Sciatic nerve (tissue), 2 donors: ENCODE measurements around the gene CEP104. TPM values are rescaled to one million over a fixed set of nuclear protein-coding genes. Genes with fewer than 3 reads are reported as not detected.

ENCODE experiments used
- ATAC-seq: fragments of 200-7000 bp; cut with Tn5 transposase; one replicate; pipeline ENCODE4 v1.9.1; 2020; ENCODE audit warnings: mild to moderate bottlenecking, moderate library complexity
- DNase-seq: peaks from one replicate; pipeline ENCODE4 v3.0.0-alpha.2; 2020; ENCODE audit warnings: low spot score
- intact Hi-C: fragments of 100-400 bp; cut with DNase I; formaldehyde crosslinking; loops from one replicate; pipeline ENCODE4 v1.14.2; 2022
- total RNA-seq: library from RNA; stranded (reverse); fragmentation: NEBNext Ultra II Directional; extraction: Animal tissue kit (Norgen Biotek cat#: 25700); gene quantifications from one replicate; pipeline ENCODE4 v1.2.1, GENCODE V29; 2021
- donor health status: DM: no; HTN: no; CAD: no.
- donor health status: DM: no; HTN: no; CAD: no.

Gene CEP104
- total RNA-seq: 53.9 TPM

DNA sequence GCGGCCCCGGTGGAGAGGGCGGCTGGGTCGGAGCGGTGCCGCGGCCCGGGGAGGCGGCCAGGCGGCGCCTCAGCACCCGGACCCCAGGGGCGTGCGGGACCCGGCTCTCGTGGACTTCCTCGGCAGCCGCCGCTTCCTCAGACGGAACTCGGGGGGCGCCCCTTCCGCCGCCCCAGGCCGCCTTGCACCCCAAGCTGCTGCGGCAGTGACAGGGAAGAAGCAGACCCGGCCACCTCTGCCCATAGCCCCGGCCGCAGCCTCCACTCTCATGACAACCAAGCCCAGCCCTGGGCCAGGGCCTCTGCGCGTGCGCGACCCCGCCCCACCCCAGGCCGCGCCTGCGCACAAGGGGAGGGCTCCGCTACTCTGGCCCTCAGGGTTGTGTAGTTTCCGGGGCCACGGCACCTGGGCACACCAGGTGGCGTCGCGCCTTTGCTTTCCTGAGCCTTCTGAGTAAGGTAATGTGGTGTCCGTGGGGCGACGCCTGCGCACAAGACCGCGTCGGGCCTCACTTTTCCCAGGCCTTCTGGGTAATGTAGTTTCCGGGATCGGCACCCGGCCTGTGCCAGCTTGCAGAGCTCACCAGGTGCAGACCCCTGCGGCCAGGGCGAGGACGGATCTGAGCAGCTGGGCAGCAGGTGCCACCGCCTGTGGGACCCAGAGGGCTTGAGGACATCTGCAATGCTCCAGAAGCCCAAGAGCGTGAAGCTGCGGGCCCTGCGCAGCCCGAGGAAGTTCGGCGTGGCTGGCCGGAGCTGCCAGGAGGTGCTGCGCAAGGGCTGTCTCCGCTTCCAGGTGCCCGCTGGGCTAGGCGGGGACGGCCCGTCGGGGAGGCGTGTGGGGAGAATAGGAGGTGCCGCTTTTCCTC, at the start of gene CEP104, which contains the start of gene DFFB:
Gene CEP104 (minus strand): TSS at position 289 of the 868 bp plus-strand sequence. CDS start 4,804 bp downstream, outside the sequence.
Gene DFFB (plus strand): TSS at position 554 of the 868 bp plus-strand sequence. CDS start 128 bp downstream, at position 682.
- DNase-seq (peak; percentile 87), ATAC-seq (peak; percentile 98)
- intact Hi-C loops: no loop called here

DNA sequence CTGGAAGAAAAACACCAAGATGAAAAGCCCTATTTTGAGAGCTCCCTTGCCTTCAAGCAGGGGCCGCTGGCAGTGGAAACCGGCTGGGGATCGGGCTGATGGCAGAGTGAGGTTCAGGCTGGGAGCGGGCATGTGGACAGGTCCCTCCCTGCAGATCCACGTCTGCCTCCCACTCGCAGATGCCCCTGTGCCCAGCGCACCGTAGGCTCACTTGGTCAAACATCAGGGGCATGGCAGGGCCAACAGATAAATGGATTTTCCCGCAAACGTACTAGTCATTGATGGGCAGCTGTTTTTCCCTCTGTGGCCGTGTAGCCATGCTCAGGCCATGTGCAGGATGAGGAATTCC, 49.6 kb upstream of the CEP104 start:
- DNase-seq: no peak
- ATAC-seq: no peak
- intact Hi-C loops: no loop called here

DNA sequence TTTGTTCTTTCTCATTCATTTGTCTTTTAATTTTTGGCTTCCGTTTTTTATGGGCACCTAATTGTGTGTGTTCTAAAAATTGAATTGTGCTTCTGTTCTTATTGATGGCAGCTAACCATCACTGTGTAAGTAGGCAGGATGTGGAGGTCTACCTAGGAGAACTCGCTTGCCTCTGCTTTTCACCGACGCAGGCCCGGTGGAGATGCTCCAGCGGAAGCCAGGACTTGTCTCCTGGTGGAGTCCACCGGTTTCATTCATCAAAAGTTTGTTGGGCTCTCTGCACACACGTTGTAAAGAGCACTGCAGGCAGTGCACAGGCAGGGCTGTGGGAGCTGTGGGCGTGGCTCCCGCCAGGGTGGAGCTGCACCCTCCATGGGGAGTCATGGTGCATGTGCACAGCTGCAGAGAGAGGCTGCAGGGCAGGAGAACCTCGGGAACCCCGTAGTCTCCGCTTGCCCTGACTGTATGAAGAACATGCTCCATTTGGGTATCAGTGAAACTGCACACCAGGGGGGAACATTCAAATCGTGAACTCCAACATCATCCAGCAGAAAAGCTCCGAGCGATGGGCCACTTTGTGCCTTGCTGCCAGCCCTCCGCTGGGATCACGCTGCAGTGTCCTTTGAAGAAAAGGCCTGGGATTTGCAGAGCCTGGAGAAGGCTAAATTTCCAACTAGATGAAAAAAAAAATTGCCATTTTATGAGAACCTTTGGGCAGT, 49.1 kb upstream of the CEP104 start:
- ATAC-seq: no peak
- intact Hi-C loops: no loop called here
- DNase-seq: no peak

DNA sequence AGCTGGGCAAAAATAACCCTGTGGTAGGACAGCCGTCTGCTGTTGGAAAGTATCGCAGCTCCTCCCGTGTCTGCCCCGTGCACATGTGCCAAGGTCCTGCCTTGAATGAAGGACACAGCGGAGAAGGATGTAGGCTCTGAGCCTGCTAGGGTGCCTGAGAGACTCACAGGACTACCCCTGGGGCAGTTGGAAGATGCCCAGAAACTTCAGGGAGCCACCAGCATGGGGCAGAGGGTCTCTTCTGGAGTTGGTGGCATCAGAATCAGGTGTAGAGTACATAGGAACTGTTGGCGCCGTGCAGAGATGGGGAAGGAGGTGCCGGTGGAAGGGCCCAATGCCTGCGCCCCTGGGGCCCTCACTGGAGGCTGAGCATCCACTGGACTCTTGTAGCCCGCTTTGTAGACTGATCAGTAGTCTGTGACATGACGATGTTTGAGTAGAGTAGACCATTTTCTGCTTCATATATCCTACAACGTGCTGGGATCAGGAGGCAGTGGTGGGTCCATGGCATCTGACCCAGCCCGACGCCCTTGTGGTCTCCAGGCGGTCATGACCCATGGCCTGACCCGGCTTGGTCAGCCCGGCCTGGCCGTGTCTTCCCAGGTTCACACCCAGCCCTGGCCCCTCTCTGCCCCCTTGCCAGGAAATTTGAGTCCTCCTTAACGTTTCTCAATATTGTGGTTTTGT, 48.4 kb upstream of the CEP104 start:
- no peak for ATAC-seq
- intact Hi-C loops: no loop called here
- DNase-seq: no peak

DNA sequence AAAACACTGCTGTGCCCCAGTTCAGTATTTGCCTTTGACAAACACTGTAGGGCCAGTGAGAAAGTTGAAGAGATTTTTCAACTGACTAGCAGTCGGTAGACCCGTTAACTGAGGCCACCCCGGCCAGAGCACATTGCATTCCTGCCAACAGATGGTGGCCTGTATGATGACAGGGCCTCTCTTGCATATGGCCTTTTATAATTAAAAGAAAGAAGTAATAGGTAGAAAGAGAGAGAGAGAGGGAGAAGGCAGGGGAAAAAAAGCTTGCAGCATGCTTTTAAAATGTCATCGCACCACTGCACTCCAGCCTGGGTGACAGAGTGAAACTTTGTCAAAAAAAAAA, 47.8 kb upstream of the CEP104 start:
- ATAC-seq (no peak), DNase-seq (no peak)
- intact Hi-C loops: no loop called here

- DNase-seq (no peak), ATAC-seq (no peak)
- intact Hi-C loops: no loop called here
Measured at GRCh38 chr1:3904006-3904842, 47.2 kb upstream of the CEP104 start.

DNA sequence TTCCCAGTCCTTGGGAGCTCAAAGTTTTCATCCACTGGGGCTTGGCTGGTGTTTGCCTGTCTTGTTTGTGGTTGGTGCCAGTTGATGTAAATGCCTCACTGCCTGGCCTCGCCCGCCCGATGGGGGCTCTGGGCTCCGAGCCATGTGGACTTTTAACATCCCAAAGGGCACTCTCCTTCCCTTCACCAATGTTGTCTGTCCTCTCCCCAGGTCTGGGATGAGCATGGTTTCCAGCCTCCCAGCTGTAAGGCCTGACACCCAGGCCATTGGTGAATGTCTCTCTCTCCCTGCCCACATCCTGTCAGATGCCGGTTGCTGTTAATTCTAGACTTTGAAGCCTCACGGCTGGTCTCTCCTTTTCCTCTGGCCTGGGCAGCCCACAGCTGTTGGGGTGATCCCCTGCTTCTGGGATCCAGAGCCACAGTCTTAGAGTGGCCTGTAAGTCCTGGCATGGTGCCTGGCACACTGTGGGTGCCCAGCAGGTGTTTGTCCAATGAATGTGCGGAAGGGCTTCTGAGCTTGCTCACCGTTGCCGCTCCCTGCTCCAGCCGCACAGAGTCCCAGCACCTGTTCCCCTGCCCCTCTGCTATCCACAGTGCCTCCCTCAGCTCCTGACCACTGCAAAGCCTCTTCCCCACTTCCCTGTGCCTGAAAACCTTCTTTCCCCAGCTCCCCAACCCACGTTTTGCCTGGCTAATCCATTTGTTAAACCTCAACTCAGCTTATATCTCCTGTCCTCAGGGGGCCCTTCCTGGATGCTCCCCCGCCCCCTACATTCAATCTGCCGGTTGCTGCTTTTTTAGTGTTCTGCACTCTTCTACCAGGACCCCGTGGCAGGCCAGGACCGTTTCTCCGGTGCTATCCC, 46.4 kb upstream of the CEP104 start:
- intact Hi-C loops: no loop called here
- no peak for ATAC-seq
- no peak for DNase-seq

- no peak for ATAC-seq
Measured at GRCh38 chr1:3902571-3903091, 45.6 kb upstream of the CEP104 start.

GRCh38 chr1:3902111-3902511, 45.1 kb upstream of the CEP104 start:
- intact Hi-C loops: no loop called here
- DNase-seq (no peak), ATAC-seq (no peak)

More at GRCh38 chr1:3902571-3903091, 45.6 kb upstream of the CEP104 start:
- DNase-seq: no peak
- intact Hi-C loops: no loop called here

DNA sequence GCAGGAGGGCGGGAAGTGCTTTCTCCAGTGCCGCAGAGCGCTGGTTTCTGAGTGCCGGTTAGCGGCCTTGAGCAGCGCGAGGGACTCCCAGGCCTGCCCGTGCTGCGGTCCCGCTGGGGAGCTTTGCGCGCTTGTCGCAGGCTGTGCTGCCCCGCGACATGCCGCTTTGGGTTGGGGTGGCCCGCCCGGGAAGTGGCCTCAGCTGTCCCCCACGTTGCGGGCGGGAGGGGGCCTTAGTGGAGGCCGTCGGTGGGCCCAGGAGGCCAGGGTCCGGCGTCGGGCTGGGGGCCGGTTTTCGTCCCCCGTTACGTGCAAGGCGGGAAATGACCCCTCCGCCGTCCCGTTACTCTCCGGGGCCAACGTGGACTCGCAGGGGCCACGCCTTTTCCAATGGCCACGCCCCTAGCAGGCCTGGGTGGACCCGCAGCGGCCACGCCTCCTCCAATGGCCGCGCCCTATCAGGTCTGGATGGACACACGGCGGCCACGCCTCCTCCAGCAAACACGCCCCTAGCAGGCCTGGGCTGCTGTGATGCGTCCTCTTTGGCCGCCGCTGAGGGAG, 44.0 kb upstream of the CEP104 start:
- intact Hi-C loops: no loop called here
- ATAC-seq: peak; percentile 92
- peak; percentile 99 for DNase-seq

DNA sequence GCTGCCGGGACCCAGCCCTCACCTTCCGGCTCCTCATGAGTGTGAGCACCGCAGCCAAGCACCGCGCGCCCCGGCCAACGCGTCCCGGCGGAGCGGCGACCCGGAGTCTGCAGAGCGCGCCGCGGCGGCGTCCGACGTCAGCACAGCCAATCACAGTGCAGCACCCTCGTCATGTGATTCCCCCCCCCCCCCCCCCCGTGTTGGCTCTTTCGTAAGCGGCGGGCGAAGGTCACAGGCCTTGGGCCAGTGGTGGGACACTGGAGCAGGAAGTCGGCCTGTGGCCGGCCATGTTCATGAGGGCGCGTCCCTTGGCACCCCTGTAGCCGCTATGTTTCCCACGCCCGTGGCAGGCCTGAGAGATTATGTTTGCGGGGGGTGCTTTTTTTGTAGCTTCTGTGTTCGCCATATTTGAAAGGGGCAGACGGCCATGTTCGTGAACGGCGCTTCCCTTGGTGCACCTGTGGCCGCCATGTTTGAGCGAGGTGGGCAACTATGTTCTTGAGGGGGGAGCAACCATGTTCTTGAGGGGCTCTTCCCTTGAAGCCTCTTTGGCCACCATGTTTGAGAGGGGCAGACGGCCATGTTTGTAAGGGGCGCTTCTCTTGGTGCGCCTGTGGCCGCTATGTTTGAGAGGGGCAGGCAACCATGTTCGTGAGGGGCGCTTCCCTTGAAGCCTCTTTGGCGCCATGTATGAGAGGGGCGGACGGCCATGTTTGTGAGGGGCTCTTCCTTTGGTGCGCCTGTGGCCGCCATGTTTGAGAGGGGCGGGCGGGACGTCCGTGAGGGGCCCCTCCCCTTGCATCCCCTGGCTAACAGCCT, 43.3 kb upstream of the CEP104 start, which contains the start of gene C1orf174:
Gene C1orf174 (minus strand): TSS at position 123 of the 819 bp plus-strand sequence. CDS start 86 bp downstream, at position 37.
- intact Hi-C loops: no loop called here
- peak; percentile 94 for ATAC-seq
- DNase-seq: peak; percentile 97

DNA sequence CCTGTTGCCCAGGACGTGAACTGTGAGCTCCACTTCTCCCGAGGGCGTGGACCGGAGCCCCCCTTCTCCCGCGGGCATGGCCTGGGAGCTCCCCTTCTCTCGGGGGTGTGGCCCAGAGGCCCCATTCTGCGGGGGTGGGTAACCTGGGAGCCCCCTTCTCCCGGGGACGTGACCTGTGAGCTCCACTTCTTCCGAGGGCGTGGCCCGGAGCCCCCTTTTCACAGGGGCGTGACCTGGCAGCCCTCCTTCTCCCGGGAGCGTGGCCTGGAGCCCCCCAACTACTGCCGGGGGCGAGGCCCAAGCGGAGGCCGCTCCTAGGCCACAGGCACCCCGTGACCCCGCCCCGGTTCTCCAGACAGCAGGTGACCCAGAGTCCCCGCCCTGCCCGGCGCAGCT, 42.7 kb upstream of the CEP104 start:
- DNase-seq (no peak), ATAC-seq (no peak)
- intact Hi-C loops: no loop called here

DNA sequence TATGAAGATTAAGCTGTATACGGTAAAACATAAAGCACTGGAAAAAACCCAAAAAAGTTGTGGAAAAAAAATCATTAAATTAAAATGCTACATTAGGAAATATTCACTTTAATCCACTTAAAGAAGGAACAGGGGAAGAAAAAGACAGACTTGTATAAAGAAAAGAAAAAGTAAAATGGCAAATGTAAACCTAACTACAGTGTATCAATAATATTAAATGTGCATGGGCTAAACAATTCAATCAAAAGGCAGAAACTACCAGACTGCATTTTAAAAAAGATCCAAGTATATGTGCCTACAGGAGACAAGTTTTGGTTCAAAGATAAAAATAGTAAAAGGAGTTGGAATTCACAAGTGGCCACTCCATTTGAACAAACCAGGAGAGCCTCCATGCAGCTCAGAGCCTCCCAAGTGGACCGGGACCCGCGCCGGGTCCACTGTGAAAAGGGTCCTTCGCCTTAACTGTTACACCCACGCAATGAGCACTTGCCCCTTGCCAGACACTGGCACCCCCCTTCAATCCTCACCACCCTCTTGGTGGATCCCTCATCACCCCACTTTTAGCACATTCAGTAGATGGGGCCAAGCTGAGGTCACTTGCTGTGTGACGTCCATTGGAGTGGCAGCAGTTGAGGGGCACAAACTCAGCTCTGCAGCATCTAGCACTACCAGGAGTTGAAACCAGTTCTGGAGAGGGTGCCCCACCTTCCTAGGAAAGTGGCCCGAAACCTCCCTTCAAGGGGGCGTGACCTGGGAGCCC, 42.2 kb upstream of the CEP104 start:
- no peak for DNase-seq
- ATAC-seq: no peak
- intact Hi-C loops: no loop called here

DNA sequence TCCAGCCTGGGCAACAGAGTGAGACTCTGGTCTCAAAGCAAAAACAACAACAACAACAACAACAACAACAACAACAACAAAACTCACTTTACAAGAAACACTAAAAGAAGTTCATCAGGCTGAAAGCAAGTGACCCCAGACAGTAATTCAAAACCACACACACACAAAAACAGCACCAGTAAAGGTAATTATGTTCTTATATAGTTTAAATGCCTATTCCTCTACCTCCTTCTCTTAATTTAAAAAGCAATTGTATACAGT, 41.4 kb upstream of the CEP104 start:
- intact Hi-C loops: no loop called here
- ATAC-seq: no peak
- DNase-seq: no peak

DNA sequence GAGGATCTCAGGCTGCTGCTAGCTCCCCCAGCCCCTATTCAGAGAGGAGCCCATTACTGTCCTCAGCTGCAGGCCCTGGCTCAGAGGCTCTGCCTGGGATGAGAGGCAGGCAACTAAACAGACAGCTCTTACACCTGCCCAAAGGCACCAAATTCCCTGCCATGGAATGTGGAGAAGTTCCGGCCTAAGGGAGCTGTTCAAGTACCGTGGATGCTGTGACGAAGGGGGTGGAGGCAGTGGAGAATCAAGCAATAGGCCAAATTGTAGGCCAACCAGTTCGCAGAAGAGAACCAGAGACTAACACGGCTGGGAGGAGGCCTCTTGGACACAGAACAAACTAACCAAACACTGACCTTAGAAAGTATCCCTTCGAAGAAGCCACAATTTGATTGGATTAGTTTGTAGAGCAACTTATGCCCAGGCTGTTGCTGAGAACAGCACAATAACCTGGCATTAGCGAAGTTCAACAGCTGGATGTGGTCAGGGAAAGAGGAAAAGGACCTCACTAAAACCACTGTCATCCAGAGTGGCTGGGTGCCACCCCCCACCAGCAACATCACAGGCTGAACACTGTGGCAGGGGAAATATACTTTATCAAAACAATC, 39.5 kb upstream of the CEP104 start:
- ATAC-seq: no peak
- intact Hi-C loops: no loop called here
- DNase-seq: no peak

DNA sequence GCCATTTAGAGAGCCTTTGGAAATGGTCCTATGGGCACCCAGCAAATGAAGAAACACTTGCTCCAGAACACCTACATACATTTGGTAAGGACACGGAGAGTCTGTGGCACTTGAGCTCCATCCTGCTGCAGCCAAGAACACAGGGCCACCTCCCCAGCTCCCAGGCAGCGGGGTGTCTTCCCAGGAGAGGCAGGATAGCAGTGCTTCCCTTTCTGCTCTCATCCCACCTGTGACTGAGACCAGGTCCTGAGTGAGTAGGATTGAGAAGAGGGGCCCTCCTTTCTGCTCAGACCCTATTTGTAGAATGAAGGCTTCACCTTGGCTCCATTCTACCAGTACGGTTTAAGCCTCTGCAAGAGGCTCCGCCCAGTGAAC, 38.9 kb upstream of the CEP104 start:
- ATAC-seq: no peak
- intact Hi-C loops: no loop called here
- no peak for DNase-seq
